Panc1 (cell line): ENCODE data around the gene SLC9A1.

Experiments
- CTCF ChIP-seq: fragments of 450-650 bp; IDR thresholded peaks from 2 replicates; pipeline ENCODE4 v1.5.1; 2017; ENCODE audit warnings: mild to moderate bottlenecking
- POLR2AphosphoS5 ChIP-seq: IDR thresholded peaks from 2 replicates; pipeline ENCODE4 v1.6.1; 2012; ENCODE audit warnings: mild to moderate bottlenecking, low read depth, low read length, moderate library complexity

- TF ChIP-seq POLR2AphosphoS5 (no peak), CTCF (no peak)
These were observed 37.2 kb upstream of the SLC9A1 start for GRCh38 chr1:27192039-27192529.
